ENCODE measurements around the gene PLOD3. TPM values are rescaled to one million over a fixed set of nuclear protein-coding genes. Genes with fewer than 3 reads are reported as not detected.
"Not testable (repeated sequence)": the region's sequence is repeated elsewhere in the genome, so short reads cannot be mapped to it uniquely, and the experiment has no call there.

Gene PLOD3
- total RNA-seq, 6 experiments from 2014 or later: 128 to 179 (median 140) TPM

DNA sequence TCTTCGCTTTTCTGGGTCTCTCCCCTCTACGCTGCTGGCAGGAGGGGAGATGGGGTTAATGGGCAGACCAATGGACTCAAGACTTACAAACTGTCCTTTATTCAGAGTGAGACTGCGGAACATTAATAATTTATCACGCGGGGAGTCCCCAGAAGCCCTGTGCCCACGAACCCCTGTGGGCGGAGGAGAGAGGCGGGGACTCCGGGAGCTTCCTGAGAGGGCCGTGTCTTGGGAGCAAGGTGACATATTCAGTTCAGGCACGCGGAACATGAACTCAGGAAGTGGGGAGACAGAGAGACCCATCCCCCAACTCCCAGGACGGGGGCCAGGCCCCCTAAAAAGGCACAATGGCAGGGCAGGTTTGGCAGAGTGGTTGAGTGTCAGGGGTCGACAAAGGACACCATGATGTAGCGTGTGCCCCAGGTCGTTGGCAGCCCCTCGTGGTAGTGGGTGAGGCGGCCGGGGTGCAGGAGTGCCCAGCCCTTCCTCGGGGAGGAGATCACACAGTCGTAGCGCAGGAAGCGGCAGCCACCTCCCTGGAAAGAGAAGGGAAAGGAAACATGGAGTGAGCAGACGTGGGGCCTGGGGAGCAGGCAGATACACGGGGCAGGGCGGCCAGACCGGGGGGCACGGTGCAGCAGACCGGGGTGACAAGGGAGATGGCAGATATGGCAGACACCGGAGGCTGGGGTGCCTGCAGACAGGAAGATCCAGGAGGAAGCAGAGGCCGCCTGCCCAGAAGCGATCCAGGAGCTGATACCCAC is 11.3 kb downstream of the PLOD3 start:
- Mint-ChIP-seq H3K36me3 (ENCODE audit: low read depth) (peaks cover 4% of the 10 kb centered on the region; the same call in 1 of the 2 replicates), H3K9me3 (no peaks in the 10 kb centered on the region), H3K27me3 (ENCODE audit: insufficient read depth) (peaks cover 7% of the 10 kb centered on the region), H3K4me1 (ENCODE audit: low read depth) (no peaks in the 10 kb centered on the region), H3K27ac (no peak overlapping the region), H3K4me3 (no peak overlapping the region)
- DNase-seq: no peak
- TF ChIP-seq, protein P1, sequence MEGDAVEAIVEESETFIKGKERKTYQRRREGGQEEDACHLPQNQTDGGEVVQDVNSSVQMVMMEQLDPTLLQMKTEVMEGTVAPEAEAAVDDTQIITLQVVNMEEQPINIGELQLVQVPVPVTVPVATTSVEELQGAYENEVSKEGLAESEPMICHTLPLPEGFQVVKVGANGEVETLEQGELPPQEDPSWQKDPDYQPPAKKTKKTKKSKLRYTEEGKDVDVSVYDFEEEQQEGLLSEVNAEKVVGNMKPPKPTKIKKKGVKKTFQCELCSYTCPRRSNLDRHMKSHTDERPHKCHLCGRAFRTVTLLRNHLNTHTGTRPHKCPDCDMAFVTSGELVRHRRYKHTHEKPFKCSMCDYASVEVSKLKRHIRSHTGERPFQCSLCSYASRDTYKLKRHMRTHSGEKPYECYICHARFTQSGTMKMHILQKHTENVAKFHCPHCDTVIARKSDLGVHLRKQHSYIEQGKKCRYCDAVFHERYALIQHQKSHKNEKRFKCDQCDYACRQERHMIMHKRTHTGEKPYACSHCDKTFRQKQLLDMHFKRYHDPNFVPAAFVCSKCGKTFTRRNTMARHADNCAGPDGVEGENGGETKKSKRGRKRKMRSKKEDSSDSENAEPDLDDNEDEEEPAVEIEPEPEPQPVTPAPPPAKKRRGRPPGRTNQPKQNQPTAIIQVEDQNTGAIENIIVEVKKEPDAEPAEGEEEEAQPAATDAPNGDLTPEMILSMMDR (IDR thresholded peaks at IDR 0.05): no peak

DNA sequence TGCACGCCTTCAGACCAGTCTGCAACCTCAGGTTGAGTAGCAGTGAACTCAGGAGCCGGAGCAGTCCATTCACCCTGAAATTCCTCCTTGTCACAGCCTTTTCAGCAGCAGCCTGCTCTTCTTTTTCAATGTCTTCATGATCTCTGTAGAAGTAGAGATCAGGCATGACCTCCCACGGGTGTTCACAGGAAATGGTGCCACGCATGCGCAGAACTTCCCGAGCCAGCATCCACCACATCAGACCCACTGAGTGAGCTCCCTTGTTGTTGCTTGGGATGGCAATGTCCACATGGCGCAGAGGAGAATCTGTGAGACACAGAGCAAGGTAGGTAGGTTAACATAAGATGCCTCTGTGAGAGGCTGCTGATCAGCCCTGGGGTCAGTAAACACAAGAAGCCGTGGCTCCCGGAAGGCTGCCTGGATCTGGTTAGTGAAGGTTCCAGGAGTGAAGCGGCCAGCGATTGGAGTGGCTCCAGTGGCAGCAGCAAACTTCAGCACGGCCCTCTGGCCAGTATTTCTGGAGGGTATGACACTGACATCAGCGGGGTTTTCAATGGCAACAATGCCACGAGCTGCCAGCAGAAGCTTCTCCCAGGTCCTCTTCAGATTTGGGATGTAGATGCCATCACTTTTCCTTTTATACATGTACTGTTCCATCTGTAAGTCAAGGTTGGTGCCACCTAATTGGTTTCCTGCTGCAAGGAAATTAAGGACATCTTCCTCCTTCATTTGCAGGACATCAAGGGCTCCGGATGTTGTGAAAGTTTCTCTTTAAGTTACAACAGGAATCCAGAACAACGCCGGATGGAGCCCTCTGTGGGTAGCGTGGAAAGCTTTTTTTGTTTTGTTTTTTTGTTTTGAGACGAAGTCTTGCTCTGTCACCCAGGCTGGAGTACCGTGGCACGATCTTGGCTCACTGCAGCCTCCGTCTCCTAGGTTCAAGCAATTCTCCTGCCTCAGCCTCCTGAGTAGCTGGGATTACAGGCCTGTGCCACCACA is 13.3 kb downstream of the PLOD3 start:
- peaks cover 18% of the 10 kb centered on the region for H3K27me3 Mint-ChIP-seq (ENCODE audit: insufficient read depth)
- not testable (repeated sequence) for H3K4me3 Mint-ChIP-seq; DNase-seq; H3K36me3 Mint-ChIP-seq (ENCODE audit: low read depth); H3K27ac Mint-ChIP-seq; H3K9me3 Mint-ChIP-seq; H3K4me1 Mint-ChIP-seq (ENCODE audit: low read depth)

DNA sequence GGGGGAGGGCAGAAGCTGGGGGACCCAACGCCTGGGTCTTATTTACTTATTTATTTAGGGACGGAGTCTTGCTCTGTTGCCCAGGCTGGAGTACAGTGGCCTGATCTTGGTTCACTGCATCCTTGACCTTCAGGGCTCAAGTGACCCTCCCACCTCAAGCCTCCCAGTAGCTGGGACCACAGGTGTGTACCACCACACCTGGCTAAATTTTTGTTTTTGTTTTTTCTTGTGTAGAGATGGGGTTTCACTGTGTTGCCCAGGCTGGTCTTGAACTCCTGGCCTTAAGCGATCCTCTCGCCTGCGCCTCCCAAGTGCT is 14.8 kb downstream of the PLOD3 start:
- H3K4me1 Mint-ChIP-seq (ENCODE audit: low read depth): no peaks in the 10 kb centered on the region
- DNase-seq: no peak
- no peak overlapping the region for H3K27ac Mint-ChIP-seq
- no peaks in the 10 kb centered on the region for H3K9me3 Mint-ChIP-seq
- TF ChIP-seq, protein P1 (IDR thresholded peaks at IDR 0.05): no peak
- H3K4me3 Mint-ChIP-seq: no peak overlapping the region
- H3K27me3 Mint-ChIP-seq (ENCODE audit: insufficient read depth): peaks cover 18% of the 10 kb centered on the region
- H3K36me3 Mint-ChIP-seq (ENCODE audit: low read depth): no peaks in the 10 kb centered on the region

DNA sequence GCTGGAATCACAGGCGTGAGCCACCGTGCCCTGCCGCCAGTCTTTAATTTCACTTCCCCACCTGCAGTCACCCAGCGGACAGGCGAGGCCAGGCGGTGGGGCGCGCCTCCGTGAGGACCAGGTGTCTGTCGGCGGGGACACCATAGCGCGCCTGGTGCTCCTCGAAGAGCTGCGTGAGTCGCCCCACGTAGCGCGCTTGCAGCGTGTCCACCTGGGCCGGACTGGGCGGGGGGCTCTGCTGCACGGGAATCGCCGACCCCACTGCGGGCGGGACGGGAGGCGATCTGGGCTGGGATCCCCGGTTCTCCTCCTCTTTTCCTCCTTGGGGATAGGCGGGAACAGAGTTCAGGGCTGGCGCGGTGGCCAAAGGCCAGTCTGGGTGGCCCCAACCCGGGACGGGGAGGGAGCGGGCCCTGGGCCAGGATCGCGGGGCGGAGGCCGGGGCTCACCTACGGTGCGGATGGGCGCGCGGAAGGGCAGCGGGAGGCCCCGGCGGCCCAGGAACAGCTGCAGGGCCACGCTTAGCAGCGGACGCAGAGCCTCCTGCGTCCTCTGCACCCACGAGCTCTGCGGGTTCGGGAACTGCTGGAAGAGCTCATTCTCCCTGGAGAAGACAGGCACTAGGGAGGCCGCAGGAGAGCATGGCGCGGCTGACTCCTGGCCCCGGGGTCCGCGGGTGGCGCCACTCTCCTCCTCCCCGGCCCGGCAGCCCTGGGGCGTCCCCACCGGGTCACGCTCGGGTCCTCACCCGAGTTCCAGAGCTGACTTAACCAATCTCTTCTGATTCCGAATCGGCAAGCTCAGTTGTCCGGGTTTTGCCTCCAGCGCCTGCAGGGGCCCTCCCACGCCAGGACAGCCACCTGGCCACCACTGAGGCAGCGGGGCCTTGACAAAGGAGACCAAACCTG is 15.4 kb downstream of the PLOD3 start:
- no peak overlapping the region for H3K4me3 Mint-ChIP-seq
- no peaks in the 10 kb centered on the region for H3K4me1 Mint-ChIP-seq (ENCODE audit: low read depth)
- H3K36me3 Mint-ChIP-seq (ENCODE audit: low read depth): no peaks in the 10 kb centered on the region
- no peak for DNase-seq
- TF ChIP-seq, protein P1 (IDR thresholded peaks at IDR 0.05): no peak
- no peak overlapping the region for H3K27ac Mint-ChIP-seq
- peaks cover 18% of the 10 kb centered on the region for H3K27me3 Mint-ChIP-seq (ENCODE audit: insufficient read depth)
- no peaks in the 10 kb centered on the region for H3K9me3 Mint-ChIP-seq

DNA sequence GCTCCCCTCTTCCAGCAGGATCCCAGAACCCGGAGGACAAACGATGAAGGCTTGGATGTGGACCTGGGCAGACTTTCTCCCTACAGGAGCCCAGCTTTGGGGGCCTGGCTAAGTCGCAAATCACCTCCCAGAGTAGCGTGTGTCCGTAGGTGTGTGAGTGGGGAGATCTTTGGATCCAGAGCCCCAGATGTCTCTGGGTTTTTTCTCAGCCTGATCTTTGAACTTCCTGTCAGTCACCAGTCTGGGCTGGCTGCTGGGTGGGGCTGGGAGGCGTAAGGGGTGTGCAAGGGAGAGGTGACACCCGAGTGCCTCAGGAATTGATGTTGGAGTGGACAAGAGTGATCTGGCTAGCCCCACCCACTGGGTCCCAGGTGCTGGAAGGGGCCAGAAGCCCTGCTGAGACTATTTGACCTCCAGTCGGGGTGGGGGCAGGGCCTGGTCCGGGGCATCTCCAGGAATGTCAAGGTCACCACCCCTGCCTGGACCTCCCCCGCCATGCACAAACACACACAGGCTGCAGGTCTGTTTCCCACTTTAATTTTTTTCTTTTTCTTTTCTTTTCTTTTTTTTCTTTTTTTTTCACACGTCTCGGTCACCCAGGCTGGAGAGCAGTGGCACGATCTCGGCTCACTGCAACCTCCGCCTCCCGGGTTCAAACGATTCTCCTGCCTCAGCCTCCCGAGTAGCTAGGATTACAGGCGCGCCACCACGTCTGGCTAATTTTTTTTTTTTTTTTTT is 16.4 kb downstream of the PLOD3 start, which contains the start of gene MOGAT3:
TSS of gene MOGAT3 (minus strand) at position 175 of the 738 bp plus-strand sequence. CDS start 182 bp downstream, outside the sequence.
- no peaks in the 10 kb centered on the region for H3K9me3 Mint-ChIP-seq
- H3K36me3 Mint-ChIP-seq (ENCODE audit: low read depth): no peaks in the 10 kb centered on the region
- TF ChIP-seq, protein P1 (IDR thresholded peaks at IDR 0.05): no peak
- DNase-seq: no peak
- H3K4me1 Mint-ChIP-seq (ENCODE audit: low read depth): no peaks in the 10 kb centered on the region
- no peak within 1 kb of the TSS for H3K4me3 Mint-ChIP-seq
- peaks cover 18% of the 10 kb centered on the region for H3K27me3 Mint-ChIP-seq (ENCODE audit: insufficient read depth)
- no peak within 1 kb of the TSS for H3K27ac Mint-ChIP-seq
